HG02759 (cell line): ENCODE data around the gene KRT33A.

ENCODE experiments used
- ATAC-seq: cut with Tn5 transposase; IDR thresholded peaks from one replicate; pipeline ENCODE4 v1.9.1; 2021; ENCODE audit warnings: mild to moderate bottlenecking, moderate library complexity; ENCODE audit not compliant: unreplicated experiment

Gene KRT33A

GRCh38 chr17:41304091-41304490 lies 46.5 kb downstream of the KRT33A start:
- no peak for ATAC-seq

GRCh38 chr17:41302981-41303380 lies 47.6 kb downstream of the KRT33A start:
- ATAC-seq = no peak

GRCh38 chr17:41301916-41302901 lies 48.4 kb downstream of the KRT33A start, which contains the start of gene KRTAP29-1:
Gene KRTAP29-1 (minus strand): TSS chr17:41302851. CDS start chr17:41302851, 0 bp downstream.
- ATAC-seq = no peak

GRCh38 chr17:41301204-41301790 lies 49.3 kb downstream of the KRT33A start:
- no peak for ATAC-seq

- ATAC-seq = no peak
Measured at GRCh38 chr17:41298458-41299135, 52.0 kb downstream of the KRT33A start.

GRCh38 chr17:41296846-41297245 lies 53.8 kb downstream of the KRT33A start:
- no peak for ATAC-seq
